Measurements from ENCODE around the gene ADAM8. TPM values are rescaled to one million over a fixed set of nuclear protein-coding genes. Genes with fewer than 3 reads are reported as not detected.

The ADAM8 gene
- total and polyA plus RNA-seq, 2 of the 8 experiments (the other 6 are each of a cell fraction or from before 2014, with no cell fraction given), result 4.6 TPM

GRCh38 chr10:133287832-133288500 lies 11.3 kb upstream of the ADAM8 start (continued):
- no peak for TF ChIP-seq CHD7 (IDR thresholded peaks at IDR 0.05; ENCODE audit: insufficient replicate concordance, low read length)
- no peak for TF ChIP-seq CHD1 (IDR thresholded peaks at IDR 0.05; ENCODE audit: low read depth, low read length)
- no peak for TF ChIP-seq TCF12 (IDR thresholded peaks at IDR 0.05; ENCODE audit: low read depth, low read length)
- TF ChIP-seq SRF (IDR thresholded peaks at IDR 0.05; ENCODE audit: low read depth, low read length), result no peak
- TF ChIP-seq ATF3 (IDR thresholded peaks at IDR 0.05; ENCODE audit: insufficient read depth, low read depth, low read length), result no peak
- no peak for TF ChIP-seq POLR2A (IDR thresholded peaks at IDR 0.05; ENCODE audit: control extremely low read depth in 1 of 2, low read depth in 2 of 2, low read length in 2 of 2)
- TF ChIP-seq BRCA1 (IDR thresholded peaks at IDR 0.05; ENCODE audit: low read depth, low read length), result no peak
- no peak for TF ChIP-seq SIRT6 (IDR thresholded peaks at IDR 0.05; ENCODE audit: low read length)
- no peak for TF ChIP-seq CBX8 (IDR thresholded peaks at IDR 0.05; ENCODE audit: borderline replicate concordance, low read depth, low read length)
- TF ChIP-seq TAF7 (optimal IDR thresholded peaks at IDR 0.05; ENCODE audit: borderline replicate concordance, low read depth, low read length), result no peak
- TF ChIP-seq ZNF274 (IDR thresholded peaks at IDR 0.05; ENCODE audit: borderline replicate concordance, extremely low read depth, low read length), result no peak
- TF ChIP-seq SP2 (IDR thresholded peaks at IDR 0.05; ENCODE audit: low read length), result no peak
